Stimulated activated naive B cell treated with anti-CD40 and anti-IgM and Interleukin-4, amounts not matched to agents 10 μg/mL and 1 μg/mL and 100 μg/mL, for 72 hours (primary cell): ENCODE results near the gene SPRTN.
"Not testable (repeated sequence)": the region's sequence is repeated elsewhere in the genome, so short reads cannot be mapped to it uniquely, and the experiment has no call there.

ENCODE experiments used
- ATAC-seq, 2 donors: fragments of 150-1000 bp; cut with Tn5 transposase; replicated peaks; 2 replicates each; pipeline ENCODE4 v1.10.0; 2021; ENCODE audit warnings: moderate library complexity in 1 of 2
- DNase-seq: peaks from one replicate; pipeline ENCODE4 v3.0.0; 2021
- H3K27ac Mint-ChIP-seq: one replicate; pipeline ENCODE4 v1.8.0; 2022; ENCODE audit warnings: mild to moderate bottlenecking, mixed read lengths
- H3K27me3 Mint-ChIP-seq, 2 donors: one replicate each; pipeline ENCODE4 v1.8.0; 2022; ENCODE audit warnings: mixed read lengths in 2 of 2
- H3K36me3 Mint-ChIP-seq, 2 donors: one replicate each; pipeline ENCODE4 v1.8.0; 2022; ENCODE audit warnings: mixed read lengths in 2 of 2, mild to moderate bottlenecking in 1 of 2
- H3K4me1 Mint-ChIP-seq, 2 donors: one replicate each; pipeline ENCODE4 v1.8.0; 2022; ENCODE audit warnings: mixed read lengths in 2 of 2, mild to moderate bottlenecking in 1 of 2
- H3K4me3 Mint-ChIP-seq, 2 donors: one replicate each; pipeline ENCODE4 v1.8.0; 2022; ENCODE audit warnings: mild to moderate bottlenecking in 2 of 2, mixed read lengths in 2 of 2, moderate library complexity in 1 of 2
- H3K9me3 Mint-ChIP-seq, 2 donors: one replicate each; pipeline ENCODE4 v1.8.0; 2022; ENCODE audit warnings: mixed read lengths in 2 of 2, mild to moderate bottlenecking in 1 of 2

SPRTN gene

GRCh38 chr1:231348856-231349255 is 10.8 kb downstream of the SPRTN start:
- not testable (repeated sequence) for ATAC-seq, H3K9me3 Mint-ChIP-seq, H3K27ac Mint-ChIP-seq, H3K4me3 Mint-ChIP-seq, H3K27me3 Mint-ChIP-seq, H3K4me1 Mint-ChIP-seq, DNase-seq
- peaks cover 23 to 33% of the 10 kb centered on the region in 2 donors for H3K36me3 Mint-ChIP-seq

GRCh38 chr1:231351816-231352215 is 13.7 kb downstream of the SPRTN start:
- H3K27me3 Mint-ChIP-seq = no peaks in the 10 kb centered on the region
- no peaks in the 10 kb centered on the region for H3K9me3 Mint-ChIP-seq
- peaks cover 16 to 24% of the 10 kb centered on the region in 2 donors for H3K36me3 Mint-ChIP-seq
- DNase-seq (no peak), ATAC-seq (no peak)
- H3K27ac Mint-ChIP-seq = no peak overlapping the region
- peaks cover 0 to 7% of the 10 kb centered on the region in 2 donors for H3K4me1 Mint-ChIP-seq
- no peak overlapping the region for H3K4me3 Mint-ChIP-seq

- no peaks in the 10 kb centered on the region for H3K9me3 Mint-ChIP-seq
- H3K36me3 Mint-ChIP-seq = peaks cover 16 to 24% of the 10 kb centered on the region in 2 donors
- H3K4me1 Mint-ChIP-seq = peaks cover 2 to 7% of the 10 kb centered on the region in 2 donors
- no peak overlapping the region for H3K27ac Mint-ChIP-seq
- DNase-seq (no peak), ATAC-seq (no peak)
- no peaks in the 10 kb centered on the region for H3K27me3 Mint-ChIP-seq
- no peak overlapping the region for H3K4me3 Mint-ChIP-seq
Measured at GRCh38 chr1:231353086-231353485, 15.0 kb downstream of the SPRTN start.

DNA sequence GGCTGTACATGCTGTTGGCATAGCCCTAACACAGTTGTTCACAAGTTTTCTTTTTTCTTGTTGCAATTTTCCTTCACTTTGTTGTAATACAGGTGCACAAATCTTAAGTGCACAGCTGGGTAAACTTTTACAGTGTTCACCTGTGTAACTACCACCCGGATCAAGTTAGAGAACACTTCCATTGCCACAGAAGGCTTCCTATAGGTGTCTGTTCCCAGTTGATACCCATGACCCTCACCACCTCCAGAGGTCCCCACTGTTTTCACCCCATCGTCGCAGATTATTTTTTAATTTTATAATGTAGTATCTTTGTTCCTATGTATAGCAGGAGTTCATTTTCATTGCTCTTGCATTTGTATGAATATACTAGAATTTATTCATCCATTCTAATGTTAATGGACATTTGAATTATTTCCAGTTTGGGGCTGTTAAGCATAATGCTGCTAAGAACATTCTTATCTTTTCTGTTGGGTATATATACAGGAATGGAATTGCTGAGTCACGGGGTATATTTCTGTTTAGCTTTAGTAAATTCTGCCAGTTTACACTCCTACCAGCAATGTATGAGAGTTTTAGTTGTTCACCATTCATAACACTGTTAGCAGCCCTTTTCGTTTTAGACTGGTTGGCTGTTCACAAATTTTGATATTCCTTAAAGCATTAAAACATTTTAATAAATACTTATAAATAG is 16.4 kb downstream of the SPRTN start:
- Mint-ChIP-seq H3K27me3 (no peaks in the 10 kb centered on the region), H3K36me3 (peaks cover 16 to 19% of the 10 kb centered on the region in 2 donors), H3K4me1 (peaks cover 2 to 7% of the 10 kb centered on the region in 2 donors), H3K27ac (no peak overlapping the region), H3K9me3 (no peaks in the 10 kb centered on the region), H3K4me3 (no peak overlapping the region)
- ATAC-seq (no peak), DNase-seq (no peak)

DNA sequence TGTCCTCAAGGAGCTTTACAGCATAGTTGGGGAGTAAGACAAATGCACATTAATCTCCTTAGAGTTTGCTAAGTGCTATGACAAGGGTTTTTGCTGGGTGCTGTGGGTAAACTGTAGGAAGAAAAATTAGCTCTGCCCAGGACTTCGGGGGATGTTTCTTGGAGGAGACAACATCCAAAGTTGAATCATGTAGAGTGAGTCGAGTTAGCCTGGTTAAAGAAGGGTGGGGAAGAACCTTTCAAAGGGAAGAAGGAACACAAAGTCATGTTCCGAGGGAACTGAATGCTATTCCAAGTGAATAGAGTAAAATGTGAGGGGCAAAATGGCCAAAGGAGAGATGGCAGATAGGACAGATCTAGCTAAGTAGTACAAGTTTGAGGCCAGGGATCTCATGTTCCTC is 17.1 kb downstream of the SPRTN start:
- DNase-seq (no peak), ATAC-seq (no peak)
- H3K4me3 Mint-ChIP-seq = no peak overlapping the region
- no peaks in the 10 kb centered on the region for H3K9me3 Mint-ChIP-seq
- no peak overlapping the region for H3K27ac Mint-ChIP-seq
- peaks cover 14 to 21% of the 10 kb centered on the region in 2 donors for H3K36me3 Mint-ChIP-seq
- no peaks in the 10 kb centered on the region for H3K27me3 Mint-ChIP-seq
- H3K4me1 Mint-ChIP-seq = peaks cover 3 to 7% of the 10 kb centered on the region in 2 donors

DNA sequence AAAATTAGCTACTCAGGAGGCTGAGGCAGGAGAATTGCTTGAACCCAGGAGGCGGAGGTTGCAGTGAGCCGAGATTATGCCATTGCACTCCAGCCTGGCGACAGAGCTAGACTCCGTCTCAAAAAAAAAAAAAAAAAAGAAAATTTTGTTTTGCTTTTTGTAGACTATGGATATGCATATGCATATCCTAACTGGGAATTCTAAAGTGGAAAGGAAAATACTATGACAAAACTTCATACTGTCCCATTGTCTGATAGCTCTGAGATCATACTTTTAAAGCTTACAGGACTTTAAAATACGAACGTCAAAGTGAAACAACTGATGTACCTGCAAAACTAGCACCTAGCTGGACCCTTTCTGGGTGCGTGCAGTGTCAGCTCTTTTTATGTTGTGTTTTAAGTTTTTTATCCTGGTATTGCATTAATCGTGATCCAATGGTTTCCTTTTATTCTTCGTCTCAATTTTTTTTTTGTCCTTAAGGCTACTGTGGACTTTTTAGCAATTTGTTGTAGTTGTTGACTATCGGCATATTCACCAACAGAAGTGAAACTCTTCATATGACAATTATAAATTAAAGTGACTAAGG is 19.2 kb downstream of the SPRTN start:
- ATAC-seq = peak in 1 of 2 donors; percentile 12
- H3K36me3 Mint-ChIP-seq = peaks cover 15 to 24% of the 10 kb centered on the region in 2 donors
- DNase-seq = no peak
- peaks cover 3 to 7% of the 10 kb centered on the region in 2 donors for H3K4me1 Mint-ChIP-seq
- H3K27ac Mint-ChIP-seq = no peak overlapping the region
- H3K9me3 Mint-ChIP-seq = no peaks in the 10 kb centered on the region
- no peaks in the 10 kb centered on the region for H3K27me3 Mint-ChIP-seq
- no peak overlapping the region for H3K4me3 Mint-ChIP-seq

GRCh38 chr1:231357831-231358354 is 19.8 kb downstream of the SPRTN start:
- Mint-ChIP-seq H3K27ac (no peak overlapping the region), H3K36me3 (peaks cover 12 to 19% of the 10 kb centered on the region in 2 donors), H3K9me3 (no peaks in the 10 kb centered on the region), H3K27me3 (no peaks in the 10 kb centered on the region), H3K4me3 (no peak overlapping the region), H3K4me1 (peaks cover 3 to 7% of the 10 kb centered on the region in 2 donors)
- DNase-seq = no peak
- peak; percentile 78 to 85 for ATAC-seq

- Mint-ChIP-seq H3K36me3 (peaks cover 11 to 18% of the 10 kb centered on the region in 2 donors), H3K9me3 (no peaks in the 10 kb centered on the region), H3K27me3 (no peaks in the 10 kb centered on the region), H3K27ac (no peak overlapping the region), H3K4me1 (peaks cover 3 to 7% of the 10 kb centered on the region in 2 donors), H3K4me3 (no peak overlapping the region)
- ATAC-seq = no peak
- DNase-seq = no peak
Measured at GRCh38 chr1:231359113-231359512, 21.0 kb downstream of the SPRTN start.

- peaks cover 0 to 3% of the 10 kb centered on the region in 2 donors for H3K4me1 Mint-ChIP-seq
- H3K27me3 Mint-ChIP-seq = no peaks in the 10 kb centered on the region
- no peak for DNase-seq
- no peaks in the 10 kb centered on the region for H3K9me3 Mint-ChIP-seq
- no peak overlapping the region for H3K4me3 Mint-ChIP-seq
- no peak for ATAC-seq
- no peak overlapping the region for H3K27ac Mint-ChIP-seq
- peaks cover 23 to 24% of the 10 kb centered on the region in 2 donors for H3K36me3 Mint-ChIP-seq
Measured at GRCh38 chr1:231362325-231362724, 24.2 kb downstream of the SPRTN start.

DNA sequence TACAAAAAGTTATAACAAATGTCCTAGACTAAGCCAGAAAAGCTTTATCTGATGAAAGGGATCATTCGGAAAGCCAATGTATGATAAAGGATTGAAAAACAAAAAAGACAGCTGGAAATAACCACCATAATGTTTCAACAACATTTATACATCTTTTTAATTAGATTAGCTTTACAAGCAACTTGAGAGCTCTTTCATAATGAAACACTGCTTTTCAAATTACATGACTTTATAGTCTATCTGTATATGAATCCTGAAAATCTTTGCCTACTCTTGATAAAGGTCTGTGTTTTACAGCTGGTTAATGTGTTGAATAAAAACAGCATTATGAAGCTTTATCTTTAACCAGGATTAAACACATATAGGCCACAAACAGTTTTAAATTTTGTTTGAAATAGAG is 25.5 kb downstream of the SPRTN start:
- Mint-ChIP-seq H3K4me1 (peaks cover 0 to 1% of the 10 kb centered on the region in 2 donors), H3K4me3 (no peak overlapping the region), H3K36me3 (peaks cover 27 to 30% of the 10 kb centered on the region in 2 donors), H3K27ac (no peak overlapping the region), H3K9me3 (no peaks in the 10 kb centered on the region), H3K27me3 (no peaks in the 10 kb centered on the region)
- DNase-seq (no peak), ATAC-seq (no peak)

DNA sequence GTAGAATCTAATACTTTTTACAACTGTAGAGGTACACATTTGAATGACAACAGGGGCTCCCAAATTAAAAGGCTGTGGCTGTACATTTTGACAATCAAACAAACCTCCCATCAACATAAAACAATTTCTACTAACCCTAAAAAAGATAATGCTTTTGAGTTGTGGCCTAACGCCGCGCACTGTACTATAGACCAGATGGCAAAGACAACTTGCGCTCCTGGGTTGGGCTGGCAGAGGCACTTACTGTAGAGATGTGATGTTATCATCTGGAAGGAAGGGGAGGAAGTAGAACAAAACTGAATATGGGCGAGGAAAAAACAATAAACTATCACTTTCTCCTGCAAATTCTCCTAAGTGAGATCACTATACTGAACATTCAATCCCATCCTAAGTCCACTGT is 26.1 kb downstream of the SPRTN start:
- H3K4me1 Mint-ChIP-seq = peaks cover 0 to 1% of the 10 kb centered on the region in 2 donors
- no peak overlapping the region for H3K27ac Mint-ChIP-seq
- no peak for ATAC-seq
- no peaks in the 10 kb centered on the region for H3K27me3 Mint-ChIP-seq
- DNase-seq = no peak
- no peaks in the 10 kb centered on the region for H3K9me3 Mint-ChIP-seq
- H3K4me3 Mint-ChIP-seq = no peak overlapping the region
- peaks cover 27 to 33% of the 10 kb centered on the region in 2 donors for H3K36me3 Mint-ChIP-seq

DNA sequence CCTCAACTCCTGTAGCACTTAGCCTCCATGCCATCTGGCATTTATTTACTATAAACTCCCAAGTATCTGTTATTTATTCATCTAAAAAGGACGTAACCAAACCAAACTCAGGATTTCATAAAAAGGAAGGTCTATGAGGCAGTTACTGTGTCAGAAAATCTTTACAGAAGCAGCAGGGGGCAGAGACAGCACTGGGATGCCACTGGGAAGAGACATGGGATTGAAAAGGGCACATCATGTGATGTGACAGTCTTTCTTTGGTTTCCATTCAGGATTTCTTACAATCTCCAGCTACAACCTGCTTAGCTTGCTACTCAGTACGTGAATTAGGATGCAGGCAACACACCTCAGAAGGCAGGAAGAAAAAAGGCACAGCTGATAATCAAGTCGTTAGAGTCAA is 31.2 kb downstream of the SPRTN start:
- ATAC-seq (no peak), DNase-seq (no peak)
- H3K4me1 Mint-ChIP-seq = peaks cover 0 to 1% of the 10 kb centered on the region in 2 donors
- no peaks in the 10 kb centered on the region for H3K9me3 Mint-ChIP-seq
- no peaks in the 10 kb centered on the region for H3K27me3 Mint-ChIP-seq
- peak overlapping the region; percentile 0 for H3K27ac Mint-ChIP-seq
- peaks cover 15 to 38% of the 10 kb centered on the region in 2 donors for H3K36me3 Mint-ChIP-seq
- no peak overlapping the region for H3K4me3 Mint-ChIP-seq

DNA sequence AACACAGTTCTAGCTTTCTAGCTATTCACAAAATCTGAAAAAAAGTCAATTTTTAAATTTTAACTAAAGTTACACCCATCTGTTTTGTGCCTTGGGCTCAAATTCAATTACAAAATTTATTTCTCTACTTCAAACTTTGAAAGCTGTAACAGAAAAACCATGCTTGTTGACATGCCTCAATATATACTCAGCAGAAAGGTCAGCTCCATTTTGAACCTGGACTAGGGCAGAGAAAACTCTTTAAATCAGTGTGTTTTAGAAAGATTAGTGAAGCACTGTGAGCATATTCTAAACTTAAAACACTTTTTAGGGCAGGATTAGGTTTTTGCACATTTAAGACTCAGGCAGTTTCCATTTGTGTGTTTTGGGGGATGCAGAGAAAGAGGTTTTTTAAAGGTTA is 34.4 kb downstream of the SPRTN start:
- peaks cover 8 to 25% of the 10 kb centered on the region in 2 donors for H3K36me3 Mint-ChIP-seq
- DNase-seq (no peak), ATAC-seq (no peak)
- H3K4me3 Mint-ChIP-seq = no peak overlapping the region
- H3K9me3 Mint-ChIP-seq = no peaks in the 10 kb centered on the region
- peaks cover 8 to 11% of the 10 kb centered on the region in 2 donors for H3K4me1 Mint-ChIP-seq
- H3K27me3 Mint-ChIP-seq = no peaks in the 10 kb centered on the region
- no peak overlapping the region for H3K27ac Mint-ChIP-seq

DNA sequence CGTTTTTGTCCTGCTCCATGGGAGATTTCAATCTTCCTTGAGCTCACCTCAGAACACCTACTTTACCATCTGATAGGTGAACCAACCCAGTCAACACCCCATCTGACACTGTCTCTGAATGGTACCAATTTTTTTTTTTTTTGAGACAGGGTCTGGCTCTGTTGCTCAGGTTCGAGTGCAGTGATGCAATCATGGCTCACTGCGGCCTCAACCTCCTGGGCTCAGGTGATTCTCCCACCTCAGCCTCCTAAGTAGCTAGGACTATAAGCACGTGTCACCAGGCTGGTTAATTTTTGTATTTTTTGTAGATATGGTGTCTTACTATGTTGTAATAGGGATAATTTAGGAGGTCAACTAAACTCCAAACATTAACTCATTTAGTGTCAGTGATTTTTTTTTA is 36.3 kb downstream of the SPRTN start:
- no peak for DNase-seq
- Mint-ChIP-seq H3K27ac (no peak overlapping the region), H3K9me3 (no peaks in the 10 kb centered on the region), H3K4me3 (no peak overlapping the region), H3K4me1 (peaks cover 13 to 25% of the 10 kb centered on the region in 2 donors), H3K36me3 (peaks cover 7 to 16% of the 10 kb centered on the region in 2 donors), H3K27me3 (no peaks in the 10 kb centered on the region)
- no peak for ATAC-seq

DNA sequence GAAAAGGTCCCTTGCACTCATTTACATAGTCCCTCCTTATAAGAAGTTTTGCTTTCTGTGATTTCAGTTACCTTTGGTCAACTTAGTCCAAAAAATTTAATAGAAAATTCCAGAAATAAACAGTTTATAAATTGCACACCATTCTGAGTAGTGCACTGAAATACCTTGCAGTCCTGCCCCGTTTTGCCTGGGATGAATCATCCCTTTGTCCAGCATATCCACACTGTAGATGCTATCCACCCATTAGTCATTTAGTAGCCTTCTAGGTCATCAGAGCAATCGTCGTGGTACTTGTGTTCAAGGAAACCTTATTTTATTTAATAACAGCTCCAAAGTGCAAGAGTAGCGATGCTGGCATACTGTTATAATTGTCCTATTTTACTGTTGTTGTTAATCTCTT is 38.0 kb downstream of the SPRTN start:
- peaks cover 19 to 31% of the 10 kb centered on the region in 2 donors for H3K4me1 Mint-ChIP-seq
- H3K27ac Mint-ChIP-seq = no peak overlapping the region
- no peak overlapping the region for H3K4me3 Mint-ChIP-seq
- H3K27me3 Mint-ChIP-seq = no peaks in the 10 kb centered on the region
- no peaks in the 10 kb centered on the region for H3K9me3 Mint-ChIP-seq
- no peak for ATAC-seq
- peaks cover 8 to 15% of the 10 kb centered on the region in 2 donors for H3K36me3 Mint-ChIP-seq
- no peak for DNase-seq
